Stimulated activated CD4-positive, alpha-beta T cell treated with anti-CD3 and anti-CD28 coated beads, Interleukin-4, amount 100 ng/mL, for 48 hours (primary cell): Measurements from ENCODE around the gene PANX3.

Source experiments
- DNase-seq, 2 donors: peaks; one replicate each; pipeline ENCODE4 v3.0.0-alpha.2; 2020; ENCODE audit warnings: low read depth in 2 of 2

The PANX3 gene

DNA sequence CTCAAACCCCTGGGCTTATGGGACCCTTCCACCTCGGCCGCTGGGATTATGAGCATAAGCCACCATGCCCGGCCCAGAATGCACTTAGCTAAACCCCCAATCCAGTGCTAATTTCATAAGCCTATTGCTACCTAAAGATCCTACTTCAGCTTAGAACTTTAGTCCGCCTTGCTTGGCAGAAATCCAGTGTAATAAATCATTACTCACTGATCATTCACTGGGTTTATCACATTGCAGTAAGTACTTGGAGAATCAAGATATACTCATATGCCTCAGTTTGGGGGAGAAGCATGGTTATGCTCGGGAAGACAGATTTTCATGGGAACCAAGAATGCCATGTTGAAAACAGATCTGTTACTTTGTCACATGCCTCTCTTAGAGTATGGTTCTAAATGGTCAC lies 7.6 kb downstream of the PANX3 start:
- no peak for DNase-seq

DNA sequence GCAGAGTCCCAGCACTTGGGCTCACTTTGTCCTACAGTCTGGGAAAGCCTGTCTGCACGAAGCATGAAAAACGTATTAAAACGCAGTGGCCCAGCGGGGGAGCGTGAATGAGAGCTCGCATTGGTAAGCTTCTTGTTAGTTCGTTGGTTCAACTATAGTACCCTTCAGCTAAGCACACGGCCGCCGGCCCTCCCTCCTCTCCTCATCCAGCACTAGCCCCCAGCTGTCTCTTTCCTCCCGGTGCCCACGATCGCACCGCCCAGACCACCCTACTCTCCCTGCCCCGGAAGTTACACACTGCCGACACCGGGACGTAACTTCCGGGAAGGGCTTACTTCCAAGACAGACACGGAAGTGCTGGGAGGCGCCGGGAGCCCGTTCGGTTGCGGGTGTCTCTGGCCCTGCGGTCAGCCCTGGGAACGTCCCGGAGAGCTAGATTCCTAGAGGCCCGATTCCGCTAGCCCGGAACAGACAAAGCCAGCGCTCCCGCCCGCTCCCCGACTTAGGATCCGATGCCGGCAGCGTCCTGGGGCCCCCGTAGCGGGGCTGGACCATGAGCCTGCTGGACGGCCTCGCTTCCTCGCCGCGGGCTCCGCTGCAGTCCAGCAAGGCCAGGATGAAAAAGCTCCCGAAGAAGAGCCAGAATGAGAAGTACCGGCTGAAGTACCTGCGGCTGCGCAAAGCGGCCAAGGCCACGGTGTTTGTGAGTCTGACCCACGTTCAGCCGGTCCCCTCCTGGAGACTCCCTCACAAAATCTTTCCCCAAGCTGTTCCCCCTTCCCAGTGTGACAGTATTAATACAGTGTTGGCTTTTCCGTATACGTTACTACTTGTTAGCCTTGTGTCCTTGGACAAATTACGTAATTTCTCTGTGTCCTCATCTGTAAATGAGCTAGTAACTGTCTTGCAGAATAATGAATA lies 11.6 kb downstream of the PANX3 start, which contains the start of gene TBRG1:
Gene TBRG1 (plus strand): TSS at position 334 of the 921 bp plus-strand sequence. CDS start 220 bp downstream, at position 554.
- peak; percentile 68 to 77 for DNase-seq

DNA sequence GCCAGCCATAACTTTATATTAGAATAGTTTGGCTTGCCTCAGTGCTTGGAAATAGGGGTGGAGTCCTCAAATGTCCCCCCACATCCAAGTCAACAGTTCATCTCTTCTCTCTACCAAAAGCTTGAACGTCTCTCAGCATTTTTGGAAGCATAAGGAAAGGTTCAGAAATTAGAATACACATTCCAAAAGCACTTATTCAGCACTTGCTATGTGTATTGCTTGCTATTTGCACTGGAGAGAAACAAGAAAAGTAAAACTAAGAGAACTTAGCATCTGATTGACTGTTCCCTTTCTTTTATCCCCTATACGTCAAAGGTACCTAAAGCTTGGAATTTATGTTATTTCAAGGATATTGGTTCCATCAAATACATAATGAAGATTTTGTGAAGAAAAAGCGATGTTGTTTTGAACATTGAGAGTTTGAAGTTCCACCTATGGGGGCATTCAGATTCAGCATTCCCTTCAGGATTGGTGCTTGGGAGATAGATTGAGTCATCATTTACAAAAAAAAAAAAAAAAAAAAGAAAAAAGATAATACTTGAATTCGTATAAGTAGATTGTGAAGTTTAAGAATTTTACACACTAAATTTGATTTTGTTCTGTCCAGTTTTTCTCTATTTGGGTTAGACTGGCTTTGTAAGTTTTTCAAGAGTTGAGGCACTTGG lies 12.8 kb downstream of the PANX3 start:
- no peak for DNase-seq

DNA sequence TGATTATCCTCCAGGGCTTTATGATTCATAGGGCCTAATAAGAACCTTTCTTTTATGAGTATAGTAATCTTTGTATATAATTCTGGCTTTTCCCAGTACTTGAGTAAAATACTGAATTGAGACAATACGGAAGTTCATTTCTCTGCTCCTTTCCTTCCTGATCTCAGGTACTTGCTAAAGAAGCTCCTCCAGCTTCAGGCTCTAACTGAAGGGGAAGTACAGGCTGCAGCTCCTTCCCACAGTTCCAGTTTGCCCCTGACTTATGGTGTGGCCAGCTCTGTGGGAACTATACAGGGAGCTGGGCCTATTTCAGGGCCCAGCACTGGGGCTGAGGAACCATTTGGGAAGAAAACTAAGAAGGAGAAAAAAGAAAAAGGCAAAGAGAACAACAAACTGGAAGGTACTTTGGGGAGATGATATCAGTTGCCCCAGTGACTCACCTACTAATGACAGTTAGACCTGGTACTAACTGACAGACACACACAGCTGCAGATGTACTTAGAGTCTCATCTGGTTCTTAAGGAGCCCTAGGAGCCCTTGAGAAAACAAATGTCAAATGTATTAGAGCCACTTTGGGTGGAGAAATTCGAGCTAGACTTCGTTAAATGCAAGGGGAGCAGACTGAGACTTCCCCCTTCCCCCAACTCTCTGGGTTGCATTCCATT lies 14.4 kb downstream of the PANX3 start:
- DNase-seq: no peak

DNA sequence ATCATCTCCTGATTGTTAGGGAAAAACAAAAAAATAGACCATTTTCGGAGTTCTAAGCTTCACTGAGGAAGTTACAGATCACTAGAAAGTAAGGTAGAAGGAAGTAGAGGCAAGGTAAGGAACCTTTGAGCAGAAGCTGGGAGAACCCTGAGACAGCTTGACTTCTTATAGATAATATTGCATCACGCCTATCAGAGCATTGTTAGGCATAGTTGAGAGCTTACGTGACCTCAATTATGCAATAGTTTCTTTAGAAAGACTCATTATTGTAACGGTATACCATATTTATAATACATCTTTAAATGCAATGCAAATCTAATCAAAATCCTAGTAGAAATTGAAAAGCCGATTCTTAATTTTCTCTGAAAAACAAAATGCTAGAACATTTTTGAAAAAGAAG lies 16.3 kb downstream of the PANX3 start:
- no peak for DNase-seq

DNA sequence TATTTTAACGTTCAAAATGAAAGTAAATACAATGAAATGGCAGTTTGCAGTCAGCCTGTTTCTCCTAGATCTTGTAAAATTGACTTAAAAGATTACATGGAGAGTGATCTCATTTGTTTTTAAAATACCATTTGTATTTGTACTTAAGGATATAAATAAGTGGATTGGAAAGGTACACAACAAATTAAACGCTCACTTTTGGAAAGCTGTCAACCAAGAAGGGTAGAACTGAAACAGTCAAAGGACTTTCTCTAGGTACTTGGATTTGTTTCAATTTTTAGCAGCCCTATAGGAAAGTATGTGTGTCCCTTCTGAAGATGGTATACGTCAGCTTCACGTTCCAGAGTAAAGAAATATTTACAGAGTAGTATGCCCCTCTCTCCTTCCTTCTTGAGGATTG lies 18.7 kb downstream of the PANX3 start:
- DNase-seq: no peak

DNA sequence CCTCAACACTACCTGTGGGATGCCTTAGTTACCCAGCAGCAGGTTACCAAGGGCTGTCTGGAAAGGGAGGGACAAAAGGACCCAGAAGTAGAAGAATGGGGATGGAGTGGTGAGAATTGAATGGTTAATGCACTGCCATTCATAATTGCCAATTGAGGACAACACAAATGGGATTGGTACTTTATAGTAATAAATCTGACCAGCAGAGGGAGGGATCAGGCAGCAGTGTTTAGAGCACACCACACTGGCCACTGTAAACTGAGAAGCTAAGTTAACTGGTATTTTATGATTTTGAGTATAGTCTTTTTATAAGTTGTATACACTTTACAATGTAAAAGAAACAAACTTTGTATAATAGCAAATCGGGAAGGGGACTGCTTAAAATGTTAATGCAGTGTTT lies 22.1 kb downstream of the PANX3 start:
- no peak for DNase-seq

DNA sequence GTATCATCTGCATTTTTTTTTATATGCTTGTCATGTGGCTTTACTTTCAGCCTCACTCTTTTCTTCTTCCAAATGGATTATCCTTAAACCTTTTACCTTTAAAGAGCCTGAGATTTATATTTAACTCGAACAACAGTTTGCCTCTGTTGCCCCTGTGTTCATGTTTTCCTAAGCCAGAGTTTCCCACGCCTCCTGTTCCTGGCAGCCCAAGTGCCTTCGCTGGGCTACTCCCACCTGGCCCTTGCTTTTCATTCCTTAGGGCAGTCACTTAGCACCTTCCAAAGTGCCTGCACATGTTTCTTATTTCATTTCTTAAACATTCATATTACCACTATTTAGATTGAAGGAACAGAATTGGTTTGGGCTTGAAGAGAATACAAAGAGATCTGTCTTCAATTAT lies 24.7 kb downstream of the PANX3 start:
- no peak for DNase-seq

DNA sequence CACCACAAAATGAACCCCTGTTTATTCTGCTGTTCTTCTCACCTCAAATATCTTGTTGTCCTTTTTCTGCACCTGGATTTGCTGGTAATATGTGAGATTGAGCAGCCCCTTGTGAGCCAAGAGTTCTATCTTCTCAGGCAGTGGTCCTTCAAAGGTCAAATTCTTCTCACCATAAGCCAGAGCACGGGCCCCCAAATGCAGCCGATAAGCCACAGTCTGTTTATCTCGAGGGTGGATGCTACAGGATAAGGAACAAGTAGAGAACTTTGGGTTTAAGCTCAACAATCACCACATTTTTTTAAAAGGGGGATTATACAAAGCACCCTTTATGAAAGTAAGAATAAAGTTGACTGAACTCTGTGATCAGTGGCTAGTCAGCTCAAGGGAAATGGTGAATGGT lies 27.3 kb downstream of the PANX3 start:
- DNase-seq: no peak

DNA sequence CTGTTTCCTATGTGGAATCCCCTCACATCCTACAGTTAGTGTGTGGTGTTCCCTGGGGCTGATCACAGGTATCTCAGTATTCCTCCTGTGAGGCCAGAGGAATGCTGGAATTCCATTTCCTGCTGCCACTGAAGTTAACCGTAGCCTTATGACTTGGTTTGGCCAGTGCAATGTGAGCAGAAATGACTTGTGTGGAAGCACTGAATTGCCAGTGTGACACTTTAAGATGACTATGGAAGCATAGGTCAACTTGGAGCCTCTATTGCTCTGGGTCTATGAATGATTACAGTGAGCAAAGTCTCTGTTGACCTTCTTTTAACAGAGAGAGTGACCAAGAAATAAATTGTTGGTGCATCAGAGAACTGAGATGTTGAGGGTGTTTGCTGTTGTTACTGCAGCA lies 28.0 kb downstream of the PANX3 start:
- no peak for DNase-seq

DNA sequence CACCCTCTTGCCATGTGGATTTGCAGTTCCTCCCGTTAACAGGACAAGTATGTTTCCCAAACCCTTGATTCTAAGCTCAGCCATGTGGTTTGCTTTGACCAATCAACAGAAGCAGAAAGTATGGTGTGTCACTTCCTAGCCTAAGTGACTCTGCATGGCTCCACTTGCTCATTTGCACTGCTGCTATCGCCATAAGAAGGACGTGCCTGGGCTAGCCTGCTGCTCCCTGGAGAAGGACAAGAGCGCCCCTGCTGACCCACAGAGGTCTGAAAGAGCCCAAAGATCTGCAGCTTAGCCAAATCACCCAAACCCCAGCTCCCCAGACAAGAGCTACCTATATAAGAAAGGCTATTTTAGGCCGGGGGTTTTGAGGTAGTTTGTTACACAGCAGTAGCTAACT lies 29.4 kb downstream of the PANX3 start:
- DNase-seq: no peak

DNA sequence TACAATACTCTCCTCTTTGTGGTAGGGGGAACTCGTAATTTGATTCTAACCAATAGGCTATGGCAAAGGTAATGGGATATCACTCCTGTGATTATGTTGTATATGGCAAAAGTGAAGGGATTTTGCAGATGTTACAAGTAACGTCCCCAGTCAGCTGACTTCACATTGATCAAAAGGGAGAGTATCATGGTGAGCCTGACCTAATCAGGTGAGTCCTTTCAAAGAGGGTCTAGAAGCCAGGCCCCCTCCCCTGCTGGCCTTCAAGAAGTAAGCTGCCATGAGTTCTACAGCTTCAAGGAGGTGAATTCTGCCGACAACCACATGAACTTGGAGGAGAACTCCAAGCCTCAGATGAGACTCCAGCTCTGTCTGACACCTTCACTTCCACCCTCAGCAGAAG lies 31.4 kb downstream of the PANX3 start:
- DNase-seq: no peak

DNA sequence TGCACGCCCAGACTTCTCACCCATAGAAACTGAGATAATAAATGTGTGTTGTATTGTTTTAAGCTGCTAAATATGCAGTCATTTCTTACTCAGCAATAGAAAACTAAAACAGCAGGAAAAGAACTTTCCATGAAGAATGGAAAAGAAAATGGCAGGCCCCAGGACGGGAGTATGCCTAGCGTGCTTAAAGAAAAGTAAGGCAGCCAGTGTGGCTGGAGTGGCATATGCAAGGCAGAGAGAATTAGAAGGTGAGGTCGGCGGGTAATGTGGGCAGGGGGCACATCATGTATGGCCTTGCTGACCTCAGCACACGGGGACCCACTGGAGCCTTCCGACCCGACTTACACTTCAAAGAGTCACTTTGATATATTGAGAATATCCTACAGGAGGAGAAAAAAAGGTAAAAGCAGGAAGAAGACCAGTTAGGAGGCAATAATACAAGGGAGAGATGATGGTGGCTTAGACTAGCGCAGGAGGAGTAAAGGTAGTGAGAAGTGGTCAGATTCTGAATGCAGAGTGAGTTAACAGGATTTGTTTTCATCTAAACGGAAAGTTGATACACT lies 31.9 kb downstream of the PANX3 start:
- DNase-seq: no peak

DNA sequence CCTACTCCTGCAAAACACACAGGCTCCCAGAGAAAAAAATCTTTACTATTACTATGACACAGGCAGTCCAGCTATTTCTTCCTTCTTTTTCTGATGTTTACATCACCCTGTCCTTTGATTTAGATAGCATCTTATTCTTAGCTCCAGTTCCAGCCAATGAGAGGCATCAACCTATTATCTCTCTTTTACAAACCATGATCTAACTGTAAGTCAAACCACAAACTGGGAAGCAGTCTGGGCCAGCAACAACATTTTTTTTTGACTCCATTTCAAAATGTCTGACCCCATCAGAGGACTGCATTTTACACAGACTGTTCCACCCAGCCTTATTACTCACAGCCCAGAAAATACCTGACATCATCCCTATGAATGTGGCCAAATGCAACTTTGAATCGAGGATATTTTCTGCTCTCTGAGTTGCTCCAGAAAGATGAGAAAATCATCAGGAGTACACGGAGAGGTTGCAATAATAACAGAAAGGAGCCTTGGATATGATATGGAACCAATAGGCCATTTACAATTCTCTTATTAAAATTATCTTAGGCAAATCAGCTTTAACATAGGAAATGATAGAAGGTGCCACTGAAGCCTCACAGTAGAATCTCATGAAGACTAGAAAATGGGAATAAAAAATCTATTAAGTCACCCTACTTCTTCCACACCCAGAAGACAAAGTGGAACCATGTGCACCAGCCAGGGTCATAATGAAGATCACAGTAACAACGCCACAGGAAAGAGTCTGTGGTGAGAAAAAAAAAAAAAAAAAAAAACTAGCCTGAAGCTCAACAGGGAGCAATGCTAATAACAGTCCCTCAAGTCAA lies 32.6 kb downstream of the PANX3 start:
- DNase-seq: no peak

DNA sequence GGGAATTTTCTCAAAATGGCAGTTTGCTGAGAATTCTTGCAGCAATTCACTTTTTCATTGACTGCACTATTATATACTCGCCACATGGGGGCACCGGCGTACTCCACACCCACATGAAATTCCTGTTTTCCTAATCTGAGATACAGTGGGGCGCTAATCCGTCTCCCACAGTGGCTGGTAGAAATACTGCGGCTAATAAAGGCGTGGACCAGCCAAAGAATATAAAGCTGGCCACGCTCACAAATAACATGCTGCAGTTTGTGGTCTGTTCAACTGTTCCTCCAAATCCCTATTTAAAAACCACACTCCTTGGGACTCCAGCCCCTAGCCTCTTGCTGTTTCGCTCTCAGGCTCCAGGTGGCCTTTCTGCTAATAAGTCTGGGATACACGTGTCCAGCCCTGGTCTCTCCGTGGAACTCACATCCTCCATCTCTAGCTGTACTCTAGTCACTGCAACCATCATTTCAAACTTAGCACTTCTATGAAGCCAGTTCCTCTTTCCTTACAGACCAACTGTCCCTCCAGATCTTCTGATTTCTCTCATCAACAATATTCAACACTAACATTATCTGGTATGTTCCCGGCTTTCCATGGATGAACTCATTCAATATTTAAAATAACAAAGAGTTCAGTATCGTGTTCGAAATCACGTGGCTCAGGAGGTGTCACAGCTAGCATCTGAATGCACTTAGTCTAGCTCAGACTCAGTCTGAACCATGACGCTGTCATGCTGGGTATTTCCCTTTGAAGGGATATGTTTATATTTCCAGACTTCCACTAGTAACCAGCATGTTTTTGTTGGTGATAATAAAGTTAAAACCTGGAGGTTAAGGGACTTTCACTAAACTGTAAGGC lies 33.4 kb downstream of the PANX3 start:
- DNase-seq: no peak

DNA sequence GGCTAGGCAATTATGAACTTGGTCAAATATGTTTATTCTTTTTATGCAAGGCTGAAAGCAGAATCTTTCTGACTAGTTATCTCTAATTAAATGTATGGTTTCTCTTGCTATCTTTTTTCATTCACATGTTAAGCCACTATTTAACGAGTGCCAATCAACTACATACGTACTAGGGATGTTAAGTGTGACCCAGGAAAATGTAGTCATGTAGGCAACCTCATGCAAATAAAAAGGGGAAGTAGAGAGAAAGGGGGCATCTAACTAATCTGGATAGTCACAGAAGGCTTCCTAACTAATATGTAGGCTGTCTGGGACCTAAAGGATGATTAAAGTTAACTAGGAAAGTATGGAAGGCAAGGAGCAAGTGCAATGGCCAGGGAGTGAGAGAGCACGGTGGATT lies 34.9 kb downstream of the PANX3 start:
- DNase-seq: no peak

DNA sequence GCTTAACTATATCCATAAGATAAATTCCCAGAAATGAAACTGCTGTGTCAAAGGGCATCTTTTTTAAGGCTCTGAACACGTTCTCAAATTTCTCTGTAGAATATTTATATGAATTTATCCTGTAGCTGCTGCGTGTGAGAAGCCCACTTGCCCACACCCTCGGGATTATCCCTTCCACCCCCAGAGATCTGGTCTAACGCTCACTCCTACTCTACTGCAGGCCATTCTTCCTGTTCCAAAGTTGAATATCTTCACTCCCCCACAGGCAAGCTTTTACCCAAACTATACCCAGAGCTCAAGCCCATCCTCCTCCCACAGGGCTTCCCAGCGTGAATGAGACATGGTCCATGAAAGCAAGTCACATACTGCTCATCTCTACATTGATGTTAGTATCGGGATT lies 37.4 kb downstream of the PANX3 start:
- no peak for DNase-seq

DNA sequence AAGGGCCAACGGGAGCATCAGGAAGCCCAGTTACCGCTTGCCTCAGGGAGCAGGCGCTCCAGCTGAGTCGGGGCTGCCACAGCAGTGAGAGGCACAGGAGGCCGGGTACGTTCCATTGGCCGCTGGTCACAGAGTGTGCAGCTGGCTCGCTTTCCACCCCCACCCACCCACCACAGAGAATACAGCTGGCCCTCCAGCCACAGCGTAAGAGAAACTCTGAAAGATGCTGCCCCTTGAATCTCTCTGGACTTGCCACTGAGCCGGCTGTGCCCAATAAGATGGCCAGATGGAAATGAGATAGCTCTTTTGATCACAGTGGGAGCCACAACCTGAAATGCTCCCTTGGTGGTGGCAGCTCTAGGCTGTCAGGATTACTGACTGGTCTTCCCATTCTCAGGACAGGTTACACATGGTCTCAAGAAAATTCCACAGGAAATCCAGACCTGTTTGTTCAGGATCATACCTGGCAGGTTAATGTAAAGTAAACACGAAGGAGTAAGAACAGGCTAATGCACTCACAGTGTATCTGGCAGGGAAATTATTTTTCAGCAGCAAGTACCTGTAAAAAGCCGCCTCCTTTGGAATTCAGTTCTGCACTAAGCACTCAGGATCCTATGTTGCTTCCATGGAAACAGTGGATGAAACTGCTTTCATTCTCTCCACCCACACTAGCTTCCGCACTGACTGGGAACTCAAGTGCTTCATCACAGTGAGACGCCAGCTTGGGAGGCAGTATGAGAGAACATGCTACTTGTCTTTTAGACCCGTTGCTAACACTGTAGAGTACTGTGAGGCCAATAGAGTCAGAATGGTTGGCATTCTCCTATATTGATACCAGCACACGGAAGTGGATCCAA lies 45.8 kb downstream of the PANX3 start:
- DNase-seq: no peak

DNA sequence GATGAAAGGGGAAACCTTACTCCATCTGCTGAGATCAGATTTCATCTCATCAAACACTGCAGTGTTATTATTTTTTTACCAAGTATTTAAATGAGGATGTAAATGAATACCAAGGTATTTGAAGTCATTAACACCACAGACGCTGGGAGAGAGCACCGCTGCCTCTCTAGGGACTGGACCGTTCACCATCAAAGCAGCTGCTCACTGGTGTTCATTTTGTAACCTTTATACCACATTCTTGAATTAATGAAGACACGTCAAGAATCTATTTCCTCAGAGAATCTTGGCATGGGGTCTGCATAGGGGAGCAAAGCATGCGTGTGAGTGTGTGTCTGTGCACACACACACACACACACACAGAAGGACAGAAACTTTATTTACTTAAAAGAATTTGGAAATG lies 46.7 kb downstream of the PANX3 start:
- DNase-seq: no peak

DNA sequence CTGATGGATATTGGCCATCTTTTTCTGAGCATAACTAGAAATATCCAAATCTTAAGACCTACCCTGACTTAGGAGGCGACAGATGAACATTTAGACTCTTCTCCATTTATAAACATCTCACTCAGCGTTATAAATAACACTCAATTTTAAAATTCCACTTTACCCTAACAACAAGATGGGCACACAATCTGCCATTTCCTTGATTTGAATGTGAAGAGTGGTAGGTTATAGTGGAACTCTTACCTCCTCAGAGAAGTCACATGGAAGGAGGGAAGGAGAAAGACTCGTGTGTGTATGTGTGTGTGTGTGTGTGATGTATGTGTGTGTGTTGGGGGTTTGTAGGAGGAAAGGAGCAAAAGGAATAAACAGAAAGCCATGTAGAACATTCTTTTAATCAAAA lies 47.3 kb downstream of the PANX3 start:
- no peak for DNase-seq
